Measurements from ENCODE around the gene CLCN4.

CLCN4 gene

GRCh38 chrX:10129229-10129628 lies 27.5 kb upstream of the CLCN4 start:
- DNase-seq (ENCODE audit: low read depth in 2 of 2, low spot score in 1 of 2): no peak

DNA sequence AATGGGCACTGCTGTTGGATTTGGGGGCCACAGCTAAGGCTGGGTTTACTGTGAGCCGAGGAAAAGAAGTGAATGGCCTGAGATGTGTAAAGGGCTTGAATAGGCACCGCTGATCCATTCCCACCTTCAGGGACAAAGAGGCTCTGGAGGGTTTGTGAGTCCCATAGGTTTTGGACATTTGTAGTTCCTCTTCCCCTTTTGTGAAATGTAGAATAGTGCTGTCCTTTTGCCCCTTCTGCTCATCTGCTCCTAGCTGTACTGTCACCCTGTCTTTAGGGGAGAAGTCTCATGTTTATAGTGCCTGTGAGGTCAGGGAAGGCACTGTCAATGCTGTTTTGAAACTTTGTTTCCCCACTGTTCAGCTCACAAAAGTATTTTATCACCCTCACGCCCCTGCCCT lies 26.4 kb upstream of the CLCN4 start:
- DNase-seq (ENCODE audit: low read depth in 2 of 2, low spot score in 1 of 2): no peak

DNA sequence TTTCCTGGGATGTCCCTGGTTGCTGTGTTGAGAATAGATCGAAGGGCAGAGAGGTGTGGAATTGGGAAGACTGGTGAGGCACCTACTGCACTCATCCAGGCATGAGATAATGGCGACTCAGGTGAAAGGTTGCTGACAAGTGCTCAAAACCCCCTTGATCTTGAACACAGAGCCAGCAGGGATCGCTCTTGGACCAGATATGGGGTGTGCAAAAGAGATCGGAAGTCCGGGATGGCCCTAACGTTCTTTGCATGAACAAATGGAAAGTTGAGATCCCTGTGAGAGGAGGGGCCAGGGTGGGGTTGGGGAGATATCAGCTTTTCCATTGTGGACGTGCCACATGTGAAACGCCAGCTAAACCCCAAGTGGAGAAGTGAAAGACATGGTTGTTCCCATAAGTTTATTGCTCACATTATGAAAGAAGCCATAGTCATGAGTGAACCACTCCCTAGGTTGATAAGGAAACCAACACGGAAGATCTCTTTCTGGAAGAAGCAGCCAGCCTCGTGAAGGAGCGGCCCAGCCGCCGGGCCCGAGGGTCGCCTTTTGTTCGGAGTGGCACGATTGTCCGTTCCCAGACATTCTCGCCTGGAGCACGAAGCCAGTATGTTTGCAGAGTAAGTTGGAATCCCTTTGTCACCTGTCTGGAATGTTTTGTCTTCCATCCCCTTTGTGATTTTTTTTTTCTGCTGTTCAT lies 22.6 kb upstream of the CLCN4 start:
- DNase-seq (ENCODE audit: low read depth in 2 of 2, low spot score in 1 of 2): no peak

DNA sequence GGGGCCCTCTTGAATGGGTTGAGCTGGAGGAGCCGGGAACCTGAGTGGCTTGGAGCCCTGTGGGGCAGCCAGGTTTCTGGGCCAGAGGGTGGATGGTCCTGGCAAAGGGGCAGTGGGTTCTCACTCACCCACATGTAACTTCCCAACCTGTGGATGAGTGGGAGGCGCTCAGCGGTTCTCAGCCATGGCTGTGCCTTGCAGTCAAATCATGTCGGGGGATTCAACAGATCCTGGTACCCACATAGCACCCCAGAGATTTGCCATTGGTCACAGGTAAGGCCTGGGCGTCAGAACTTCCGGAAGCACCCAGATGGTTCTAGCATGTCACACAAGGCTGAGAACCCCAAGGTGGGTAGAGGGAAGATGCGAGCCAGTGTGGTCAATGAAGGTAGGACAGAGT lies 21.9 kb upstream of the CLCN4 start:
- DNase-seq (ENCODE audit: low read depth in 2 of 2, low spot score in 1 of 2): no peak

- no peak for DNase-seq (ENCODE audit: low read depth in 2 of 2, low spot score in 1 of 2)
Observed at GRCh38 chrX:10135561-10136399, 21.0 kb upstream of the CLCN4 start.

GRCh38 chrX:10138726-10139125 lies 18.0 kb upstream of the CLCN4 start:
- DNase-seq (ENCODE audit: low read depth in 2 of 2, low spot score in 1 of 2): no peak

- DNase-seq (ENCODE audit: low read depth in 2 of 2, low spot score in 1 of 2): no peak
Observed at GRCh38 chrX:10140264-10140663, 16.5 kb upstream of the CLCN4 start.

DNA sequence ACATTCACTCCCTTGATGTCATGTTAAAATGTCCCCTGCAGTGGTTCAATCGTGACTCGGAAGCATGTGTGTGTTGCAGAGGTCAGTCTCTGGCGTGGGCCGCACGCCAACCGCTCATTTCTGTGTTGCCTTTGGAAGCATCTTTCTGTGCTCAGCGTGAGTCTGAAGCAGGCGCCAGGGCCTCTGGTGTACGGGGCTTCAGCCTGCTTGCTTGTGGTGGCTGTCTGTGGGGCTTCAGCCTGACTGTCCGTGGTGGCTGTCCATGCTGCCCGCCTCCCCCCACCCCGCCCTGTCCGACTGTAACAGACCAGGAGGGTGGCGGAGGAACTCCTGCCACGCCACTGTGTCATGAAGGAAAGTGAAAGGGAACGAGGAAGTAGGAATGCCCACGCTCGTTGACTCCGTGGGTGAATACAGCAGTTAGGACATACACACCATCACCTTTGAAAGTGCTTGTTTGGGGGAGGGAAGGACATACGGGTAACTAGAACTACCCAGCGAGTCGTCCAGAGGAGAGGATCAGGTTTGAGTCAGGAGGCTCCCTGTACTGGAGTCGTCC lies 14.7 kb upstream of the CLCN4 start:
- DNase-seq (ENCODE audit: low read depth in 2 of 2, low spot score in 1 of 2): no peak

GRCh38 chrX:10143071-10143983 lies 13.4 kb upstream of the CLCN4 start:
- DNase-seq (ENCODE audit: low read depth in 2 of 2, low spot score in 1 of 2): no peak

- DNase-seq (ENCODE audit: low read depth in 2 of 2, low spot score in 1 of 2): no peak
Observed at GRCh38 chrX:10146346-10146745, 10.4 kb upstream of the CLCN4 start.

DNA sequence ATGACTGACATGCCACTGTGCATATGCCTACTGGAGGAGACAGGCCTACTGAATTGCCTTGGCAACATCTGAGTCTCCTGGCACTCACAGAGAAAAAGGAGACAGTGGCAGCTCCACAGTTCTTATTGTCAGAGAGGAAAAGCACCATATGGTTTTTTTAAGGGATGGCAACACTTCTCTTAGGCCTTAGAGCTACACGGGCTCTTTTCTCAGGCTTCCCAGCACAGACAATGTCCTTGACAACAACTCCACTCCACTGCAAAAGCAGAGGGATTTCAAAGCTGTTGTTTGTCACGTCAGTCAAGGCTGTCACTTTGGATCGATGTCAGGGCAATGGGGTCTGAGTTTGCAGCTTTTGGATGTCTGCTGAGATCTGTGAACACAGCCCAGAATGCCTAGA lies 4.7 kb upstream of the CLCN4 start:
- DNase-seq (ENCODE audit: low read depth in 2 of 2, low spot score in 1 of 2): no peak

GRCh38 chrX:10155137-10155536 lies 1.6 kb upstream of the CLCN4 start:
- no peak for DNase-seq (ENCODE audit: low read depth in 2 of 2, low spot score in 1 of 2)

DNA sequence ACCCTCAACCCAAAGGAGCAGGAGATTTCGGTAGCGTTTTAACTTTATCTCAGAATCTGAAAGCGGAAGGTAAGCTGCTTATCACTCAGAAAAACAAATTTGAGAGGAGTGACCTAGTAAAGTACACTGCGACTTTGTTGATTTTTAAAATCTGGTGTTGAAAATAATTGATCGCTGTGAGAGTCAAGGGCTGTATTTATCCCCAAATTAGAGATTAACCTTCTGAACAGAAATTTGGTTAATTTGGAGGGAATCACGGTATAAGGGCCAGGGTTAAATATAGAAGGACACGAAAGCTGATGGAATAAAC lies 212 bp downstream of the CLCN4 start:
- DNase-seq (ENCODE audit: low read depth in 2 of 2, low spot score in 1 of 2): no peak

DNA sequence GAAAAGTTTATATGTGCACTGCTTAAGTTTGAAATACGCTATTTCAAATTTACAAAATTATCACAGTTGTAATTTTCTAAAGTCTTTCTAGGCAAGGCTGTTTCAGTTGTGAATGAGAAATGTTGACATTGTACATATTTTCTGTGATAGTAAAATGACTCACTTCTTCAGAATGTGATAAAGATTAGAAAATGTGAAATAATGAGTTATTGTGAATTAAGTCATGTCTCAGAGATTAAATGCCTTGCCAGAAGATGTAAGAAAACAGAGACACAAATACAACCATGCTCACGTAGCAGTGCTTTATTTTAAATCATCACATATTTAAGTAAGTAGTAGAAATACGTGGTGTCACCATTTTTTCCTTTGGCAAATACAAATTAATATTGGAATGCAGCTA lies 768 bp downstream of the CLCN4 start:
- no peak for DNase-seq (ENCODE audit: low read depth in 2 of 2, low spot score in 1 of 2)

GRCh38 chrX:10158279-10159144 lies 1.7 kb downstream of the CLCN4 start:
- no peak for DNase-seq (ENCODE audit: low read depth in 2 of 2, low spot score in 1 of 2)

GRCh38 chrX:10159145-10159468 lies 2.3 kb downstream of the CLCN4 start:
- no peak for DNase-seq (ENCODE audit: low read depth in 2 of 2, low spot score in 1 of 2)

- DNase-seq (ENCODE audit: low read depth in 2 of 2, low spot score in 1 of 2): no peak
Observed at GRCh38 chrX:10160211-10160610, 3.4 kb downstream of the CLCN4 start.

- DNase-seq (ENCODE audit: low read depth in 2 of 2, low spot score in 1 of 2): no peak
Observed at GRCh38 chrX:10163031-10163430, 6.3 kb downstream of the CLCN4 start.

GRCh38 chrX:10164879-10165278 lies 8.1 kb downstream of the CLCN4 start:
- DNase-seq (ENCODE audit: low read depth in 2 of 2, low spot score in 1 of 2): no peak

DNA sequence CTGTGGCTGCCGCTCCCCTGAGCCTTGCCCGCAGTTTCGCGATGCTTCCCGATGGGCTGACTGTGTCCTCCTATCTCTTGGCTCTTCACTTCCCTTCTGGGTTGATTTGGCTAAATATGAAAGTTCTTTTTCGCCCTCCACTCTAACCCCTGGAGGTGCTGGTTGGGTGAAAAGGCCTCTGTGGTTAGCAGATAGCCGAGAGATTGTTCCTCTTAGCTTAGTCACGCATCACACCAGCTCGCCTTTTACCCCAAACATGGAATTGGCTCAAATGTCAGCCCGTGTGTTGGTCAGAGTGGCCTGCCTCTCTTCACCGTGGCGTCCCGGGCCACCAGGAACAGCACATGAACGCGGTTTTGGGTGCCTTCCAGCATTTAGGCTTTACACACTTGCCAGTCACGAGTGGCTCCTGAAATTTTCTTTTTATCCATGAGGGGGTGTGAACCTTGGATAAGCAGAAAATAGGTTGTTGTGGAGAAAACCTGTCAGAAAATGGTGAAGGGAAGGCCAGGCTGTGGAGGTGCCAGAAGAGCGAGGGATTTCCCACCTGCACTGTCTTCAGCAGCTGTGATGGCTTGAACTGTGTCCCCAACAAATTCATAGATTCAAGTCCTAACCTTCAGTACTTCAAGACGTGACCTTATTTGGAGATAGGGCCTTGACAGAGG lies 8.9 kb downstream of the CLCN4 start:
- no peak for DNase-seq (ENCODE audit: low read depth in 2 of 2, low spot score in 1 of 2)

All from stimulated activated CD8-positive, alpha-beta memory T cell treated with anti-CD3 and anti-CD28 coated beads, Interleukin-4, amount 100 ng/mL, for 1 hour (primary cell).